HepG2 (cell line): Measurements from ENCODE around the gene NOB1. TPM values are rescaled to one million over a fixed set of nuclear protein-coding genes. Genes with fewer than 3 reads are reported as not detected.

Source experiments
- ETV5 ChIP-seq: IDR thresholded peaks from 2 replicates; pipeline ENCODE4 v1.6.1; 2018; ENCODE audit warnings: missing biosample characterization, missing genetic modification reagents, inconsistent platforms, borderline replicate concordance
- FIP1L1 ChIP-seq: fragments of 200-400 bp; formaldehyde crosslinking; IDR thresholded peaks from 2 replicates; pipeline ENCODE4 v1.6.1; 2018; ENCODE audit warnings: low read depth, mild to moderate bottlenecking, low read length, moderate library complexity, borderline replicate concordance; ENCODE audit not compliant: insufficient read depth
- GLMP ChIP-seq: sonication (generic); formaldehyde crosslinking; IDR thresholded peaks from 2 replicates; pipeline ENCODE4 v1.9.0; 2021; ENCODE audit warnings: missing genetic modification reagents, mild to moderate bottlenecking, borderline replicate concordance
- JUN ChIP-seq: sonication (generic); formaldehyde crosslinking; IDR thresholded peaks from 2 replicates; pipeline ENCODE4 v1.4.0; 2020; ENCODE audit warnings: mild to moderate bottlenecking, missing genetic modification reagents
- MYNN ChIP-seq: sonication (generic); formaldehyde crosslinking; IDR thresholded peaks from 2 replicates; pipeline ENCODE4 v1.4.0; 2020; ENCODE audit warnings: mild to moderate bottlenecking, low read depth, missing genetic modification reagents
- NONO ChIP-seq, 2 experiments: fragments of 450-650 bp in 1 of 2; sonication (generic) in 1 of 2; formaldehyde crosslinking in 1 of 2; IDR thresholded peaks in 1 of 2; conservative IDR thresholded peaks in 1 of 2; 2 replicates each; pipeline versions ENCODE4 v1.6.1 to v1.8.0; 2017 to 2022; ENCODE audit warnings: mild to moderate bottlenecking in 1 of 2, missing genetic modification reagents in 1 of 2, moderate library complexity in 1 of 2
- SOX5 ChIP-seq: IDR thresholded peaks from 2 replicates; pipeline ENCODE4 v1.6.1; 2016; ENCODE audit warnings: borderline replicate concordance
- SP1 ChIP-seq, 2 experiments: fragments of 450-650 bp in 1 of 2; sonication (generic) in 1 of 2; formaldehyde crosslinking in 1 of 2; IDR thresholded peaks; 2 replicates each; pipeline versions ENCODE4 v1.4.0 to v1.6.1; 2016 to 2020; ENCODE audit warnings: missing genetic modification reagents in 1 of 2
- STAG1 ChIP-seq: sonication (generic); formaldehyde crosslinking; IDR thresholded peaks from 2 replicates; pipeline ENCODE4 v1.4.0; 2020; ENCODE audit warnings: missing genetic modification reagents
- THRA ChIP-seq: sonication (generic); formaldehyde crosslinking; IDR thresholded peaks from 2 replicates; pipeline ENCODE4 v1.4.0; 2020; ENCODE audit warnings: missing genetic modification reagents, borderline replicate concordance
- ZBTB4 ChIP-seq: sonication (generic); formaldehyde crosslinking; IDR thresholded peaks from 2 replicates; pipeline ENCODE4 v1.4.0; 2020; ENCODE audit warnings: missing genetic modification reagents, mild to moderate bottlenecking, borderline replicate concordance
- ZNF629 ChIP-seq: sonication (generic); formaldehyde crosslinking; conservative IDR thresholded peaks from 2 replicates; pipeline ENCODE4 v1.5.0; 2020; ENCODE audit warnings: missing genetic modification reagents
- ZNF724P ChIP-seq: sonication (generic); formaldehyde crosslinking; IDR thresholded peaks from 2 replicates; pipeline ENCODE4 v1.8.0; 2022; ENCODE audit warnings: missing genetic modification reagents, borderline replicate concordance
- polyA plus RNA-seq, 8 experiments: library from polyadenylated mRNA; depleted of rRNA in 3 of 8; stranded (reverse) in 7 of 8; unstranded in 1 of 8; fragments of >200 nt; fragmentation: Illumina TruSeq in 4 of 8; extraction: Trizol in 4 of 8; gene quantifications; 2 replicates each; pipeline versions ENCODE4 v1.2.1 to v1.2.3, GENCODE V29; 2011 to 2016; ENCODE audit warnings: low read depth in 4 of 8, missing spikeins in 1 of 8, mixed read lengths in 1 of 8; ENCODE audit not compliant: insufficient read depth in 1 of 8
- total RNA-seq, 5 experiments: library from RNA; depleted of rRNA; stranded (reverse); fragments of >200 nt; fragmentation: Illumina TruSeq; extraction: Trizol; gene quantifications; 2 replicates each; pipeline ENCODE4 v1.2.3, GENCODE V29; 2016; ENCODE audit warnings: low read depth in 1 of 5
- TF ChIP-seq, protein P1 (sequence below), 2 experiments: sonication (generic) in 1 of 2; formaldehyde crosslinking in 1 of 2; IDR thresholded peaks; 2 replicates each; pipeline versions ENCODE4 v1.4.0 to v1.6.1; 2018 to 2020; ENCODE audit warnings: missing genetic modification reagents in 2 of 2, borderline replicate concordance in 1 of 2, low read depth in 1 of 2, mild to moderate bottlenecking in 1 of 2, missing biosample characterization in 1 of 2
- TF ChIP-seq, protein P2 (sequence below): sonication (generic); formaldehyde crosslinking; IDR thresholded peaks from 2 replicates; pipeline ENCODE4 v1.5.1; 2020; ENCODE audit warnings: mild to moderate bottlenecking, missing genetic modification reagents

The NOB1 gene
- total and polyA plus RNA-seq, 2 of the 13 experiments (the other 11 are each of a cell fraction or from before 2014, with no cell fraction given), result 47.1 to 162 TPM

DNA sequence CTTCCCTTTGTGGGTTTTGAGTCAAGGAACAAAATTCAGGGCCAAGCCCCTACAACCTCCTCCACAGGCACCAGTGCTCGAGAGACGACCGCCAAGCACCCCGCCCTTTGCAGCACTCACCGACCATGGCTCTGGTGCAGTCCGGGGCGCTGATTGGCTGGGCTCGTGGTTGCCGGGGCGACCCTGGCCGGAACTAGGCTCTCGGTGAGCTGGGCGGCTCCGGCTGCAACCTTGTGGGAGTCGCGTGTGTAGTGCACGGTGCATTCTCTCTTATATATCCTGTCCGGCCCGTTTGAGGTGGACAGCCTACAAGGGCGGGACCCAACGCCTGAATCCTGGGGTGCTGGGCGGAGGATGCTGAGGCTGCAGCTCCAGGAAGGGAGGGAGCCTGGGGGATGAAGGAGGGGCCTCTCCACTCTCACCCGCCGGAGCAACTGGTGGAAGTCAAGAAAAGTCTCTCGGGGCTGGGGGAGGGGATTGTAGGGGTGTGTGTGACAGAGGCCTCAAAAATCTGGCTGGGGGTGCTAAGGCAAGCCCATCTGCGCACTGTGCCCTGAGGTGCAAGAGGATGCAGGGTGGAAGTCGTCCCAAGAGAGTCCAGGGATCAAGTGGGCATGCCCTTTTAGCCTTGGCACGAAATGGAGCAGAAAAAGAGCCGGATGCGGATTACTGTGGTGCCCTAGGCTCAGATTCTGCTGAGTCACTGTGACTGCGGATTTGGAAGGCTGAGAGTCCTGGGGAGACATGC, 28.2 kb downstream of the NOB1 start, which contains the start of gene NQO1 (continued):
- peak; percentile 68; the same call in 1 of the 2 replicates for TF ChIP-seq FIP1L1
- 0 out of 2 replicates have a peak, but pooled peaks have one; percentile 66 for TF ChIP-seq ZBTB4 (CRISPR knock-in tag)
- no peak for TF ChIP-seq ZNF724P
- TF ChIP-seq JUN, result no peak
- TF ChIP-seq, protein P1, sequence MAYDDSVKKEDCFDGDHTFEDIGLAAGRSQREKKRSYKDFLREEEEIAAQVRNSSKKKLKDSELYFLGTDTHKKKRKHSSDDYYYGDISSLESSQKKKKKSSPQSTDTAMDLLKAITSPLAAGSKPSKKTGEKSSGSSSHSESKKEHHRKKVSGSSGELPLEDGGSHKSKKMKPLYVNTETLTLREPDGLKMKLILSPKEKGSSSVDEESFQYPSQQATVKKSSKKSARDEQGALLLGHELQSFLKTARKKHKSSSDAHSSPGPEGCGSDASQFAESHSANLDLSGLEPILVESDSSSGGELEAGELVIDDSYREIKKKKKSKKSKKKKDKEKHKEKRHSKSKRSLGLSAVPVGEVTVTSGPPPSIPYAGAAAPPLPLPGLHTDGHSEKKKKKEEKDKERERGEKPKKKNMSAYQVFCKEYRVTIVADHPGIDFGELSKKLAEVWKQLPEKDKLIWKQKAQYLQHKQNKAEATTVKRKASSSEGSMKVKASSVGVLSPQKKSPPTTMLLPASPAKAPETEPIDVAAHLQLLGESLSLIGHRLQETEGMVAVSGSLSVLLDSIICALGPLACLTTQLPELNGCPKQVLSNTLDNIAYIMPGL (CRISPR knock-in tag; IDR thresholded peaks at IDR 0.05; ENCODE audit: borderline replicate concordance in 1 of 2, low read depth in 1 of 2), result peak in 1 of 2 experiments; percentile 48; a peak in 2 of 4 replicates
- peak; percentile 87 for TF ChIP-seq ETV5 (CRISPR knock-in tag)
- TF ChIP-seq GLMP (CRISPR knock-in tag), result no peak
- TF ChIP-seq NONO (IDR thresholded peaks at IDR 0.05), result no peak
- peak; percentile 41 for TF ChIP-seq NONO (CRISPR knock-in tag; conservative IDR thresholded peaks at IDR 0.05)
- TF ChIP-seq MYNN (CRISPR knock-in tag), result no peak; the same call in 1 of the 2 replicates
- peak; percentile 27; the same call in 1 of the 2 replicates for TF ChIP-seq SOX5 (CRISPR knock-in tag)
- TF ChIP-seq ZNF629 (CRISPR knock-in tag), result no peak; the same call in 1 of the 2 replicates
- no peak for TF ChIP-seq STAG1 (CRISPR knock-in tag)
- no peak for TF ChIP-seq SP1 (IDR thresholded peaks at IDR 0.05)
- TF ChIP-seq SP1 (CRISPR knock-in tag; IDR thresholded peaks at IDR 0.05), result 0 out of 2 replicates have a peak, but pooled peaks have one; percentile 42
- 0 out of 2 replicates have a peak, but pooled peaks have one; percentile 25 for TF ChIP-seq THRA (CRISPR knock-in tag)
- TF ChIP-seq, protein P2, sequence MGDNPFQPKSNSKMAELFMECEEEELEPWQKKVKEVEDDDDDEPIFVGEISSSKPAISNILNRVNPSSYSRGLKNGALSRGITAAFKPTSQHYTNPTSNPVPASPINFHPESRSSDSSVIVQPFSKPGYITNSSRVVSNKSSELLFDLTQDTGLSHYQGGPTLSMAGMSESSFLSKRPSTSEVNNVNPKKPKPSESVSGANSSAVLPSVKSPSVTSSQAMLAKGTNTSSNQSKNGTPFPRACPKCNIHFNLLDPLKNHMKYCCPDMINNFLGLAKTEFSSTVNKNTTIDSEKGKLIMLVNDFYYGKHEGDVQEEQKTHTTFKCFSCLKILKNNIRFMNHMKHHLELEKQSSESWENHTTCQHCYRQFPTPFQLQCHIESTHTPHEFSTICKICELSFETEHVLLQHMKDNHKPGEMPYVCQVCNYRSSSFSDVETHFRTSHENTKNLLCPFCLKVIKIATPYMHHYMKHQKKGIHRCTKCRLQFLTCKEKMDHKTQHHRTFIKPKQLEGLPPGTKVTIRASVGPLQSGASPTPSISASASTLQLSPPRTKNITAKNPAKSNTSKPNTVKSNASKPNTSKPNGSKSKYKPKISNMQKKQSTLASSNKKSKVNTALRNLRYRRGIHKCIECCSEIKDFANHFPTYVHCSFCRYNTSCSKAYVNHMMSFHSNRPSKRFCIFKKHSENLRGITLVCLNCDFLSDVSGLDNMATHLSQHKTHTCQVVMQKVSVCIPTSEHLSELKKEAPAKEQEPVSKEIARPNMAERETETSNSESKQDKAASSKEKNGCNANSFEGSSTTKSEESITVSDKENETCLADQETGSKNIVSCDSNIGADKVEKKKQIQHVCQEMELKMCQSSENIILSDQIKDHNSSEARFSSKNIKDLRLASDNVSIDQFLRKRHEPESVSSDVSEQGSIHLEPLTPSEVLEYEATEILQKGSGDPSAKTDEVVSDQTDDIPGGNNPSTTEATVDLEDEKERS (CRISPR knock-in tag), result peak; percentile 54; the same call in 1 of the 2 replicates
